ENCODE results near the gene HOGA1.

Gene HOGA1

DNA sequence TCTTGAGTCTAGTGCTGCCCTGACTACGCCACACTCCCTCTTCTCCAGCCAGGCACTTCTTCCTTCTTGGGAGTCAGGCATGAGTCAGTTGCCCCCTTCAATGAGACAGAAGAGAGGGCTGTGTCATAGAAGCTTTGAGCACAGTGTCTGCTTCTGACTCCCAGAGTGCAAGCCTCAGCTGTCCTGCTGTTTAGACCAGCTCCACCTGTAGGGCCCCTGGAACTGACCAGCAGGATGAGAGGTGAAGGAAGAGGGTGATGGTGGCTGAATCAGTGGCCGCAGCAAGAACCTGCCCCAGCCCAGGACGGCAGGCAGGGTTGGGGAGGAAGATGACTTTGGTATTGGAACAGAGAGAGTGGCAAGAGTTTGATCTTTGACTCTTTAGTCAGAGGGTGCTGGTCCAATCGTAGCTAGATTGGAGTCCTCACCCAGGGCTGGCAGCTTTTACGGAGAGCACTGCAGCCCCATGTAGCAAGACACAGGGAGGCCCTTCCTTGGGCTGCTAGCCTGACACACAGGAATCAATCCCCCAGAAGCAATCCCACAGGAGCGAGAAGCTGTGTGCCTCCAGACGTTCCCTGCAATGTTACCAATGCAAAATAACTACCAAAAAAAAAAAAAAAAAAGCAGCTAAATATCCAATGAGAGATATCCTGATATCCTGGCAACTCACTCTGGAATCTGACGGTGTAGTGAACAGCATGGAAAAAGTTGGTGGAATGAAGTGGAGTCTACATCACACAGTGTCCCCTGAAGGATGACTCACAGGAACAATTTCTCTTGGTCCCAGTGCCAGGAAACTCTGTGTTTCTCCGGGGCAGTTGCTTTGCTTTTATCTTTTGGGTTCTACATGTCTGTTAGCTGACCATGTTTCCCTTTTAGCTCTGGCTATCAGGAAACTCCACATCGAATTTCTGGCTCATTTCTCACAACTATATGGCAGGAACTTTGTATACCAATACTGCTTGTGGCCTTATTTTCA, 12.2 kb downstream of the HOGA1 start:
- TF ChIP-seq, protein P1, sequence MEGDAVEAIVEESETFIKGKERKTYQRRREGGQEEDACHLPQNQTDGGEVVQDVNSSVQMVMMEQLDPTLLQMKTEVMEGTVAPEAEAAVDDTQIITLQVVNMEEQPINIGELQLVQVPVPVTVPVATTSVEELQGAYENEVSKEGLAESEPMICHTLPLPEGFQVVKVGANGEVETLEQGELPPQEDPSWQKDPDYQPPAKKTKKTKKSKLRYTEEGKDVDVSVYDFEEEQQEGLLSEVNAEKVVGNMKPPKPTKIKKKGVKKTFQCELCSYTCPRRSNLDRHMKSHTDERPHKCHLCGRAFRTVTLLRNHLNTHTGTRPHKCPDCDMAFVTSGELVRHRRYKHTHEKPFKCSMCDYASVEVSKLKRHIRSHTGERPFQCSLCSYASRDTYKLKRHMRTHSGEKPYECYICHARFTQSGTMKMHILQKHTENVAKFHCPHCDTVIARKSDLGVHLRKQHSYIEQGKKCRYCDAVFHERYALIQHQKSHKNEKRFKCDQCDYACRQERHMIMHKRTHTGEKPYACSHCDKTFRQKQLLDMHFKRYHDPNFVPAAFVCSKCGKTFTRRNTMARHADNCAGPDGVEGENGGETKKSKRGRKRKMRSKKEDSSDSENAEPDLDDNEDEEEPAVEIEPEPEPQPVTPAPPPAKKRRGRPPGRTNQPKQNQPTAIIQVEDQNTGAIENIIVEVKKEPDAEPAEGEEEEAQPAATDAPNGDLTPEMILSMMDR (conservative IDR thresholded peaks at IDR 0.05; ENCODE audit: low read depth, low read length), result no peak
- peak; percentile 42 for DNase-seq (ENCODE audit: low read depth)
- no peak overlapping the region for H3K4me3 ChIP-seq (ENCODE audit: low read length)

DNA sequence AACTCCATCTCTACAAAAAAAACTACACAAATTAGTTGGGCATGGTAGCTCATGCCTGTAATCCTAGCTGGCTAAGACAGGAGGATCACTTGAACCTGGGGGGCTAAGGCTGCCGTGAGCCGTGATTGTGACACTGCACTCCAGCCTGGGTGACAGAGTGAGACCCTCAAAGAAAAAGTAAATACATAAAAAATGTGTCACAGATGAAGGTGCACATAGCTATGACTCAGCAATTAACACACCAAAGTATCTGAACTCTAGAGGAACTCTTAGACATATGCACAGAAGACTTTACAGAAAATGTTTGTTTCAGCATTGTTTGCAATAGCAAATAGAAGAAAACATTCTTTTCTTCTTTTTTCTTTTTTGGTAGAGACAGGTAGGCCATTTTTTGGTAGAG, 13.6 kb downstream of the HOGA1 start:
- DNase-seq (ENCODE audit: low read depth), result no peak
- no peak overlapping the region for H3K4me3 ChIP-seq (ENCODE audit: low read length)
- TF ChIP-seq, protein P1 (conservative IDR thresholded peaks at IDR 0.05; ENCODE audit: low read depth, low read length), result no peak

DNA sequence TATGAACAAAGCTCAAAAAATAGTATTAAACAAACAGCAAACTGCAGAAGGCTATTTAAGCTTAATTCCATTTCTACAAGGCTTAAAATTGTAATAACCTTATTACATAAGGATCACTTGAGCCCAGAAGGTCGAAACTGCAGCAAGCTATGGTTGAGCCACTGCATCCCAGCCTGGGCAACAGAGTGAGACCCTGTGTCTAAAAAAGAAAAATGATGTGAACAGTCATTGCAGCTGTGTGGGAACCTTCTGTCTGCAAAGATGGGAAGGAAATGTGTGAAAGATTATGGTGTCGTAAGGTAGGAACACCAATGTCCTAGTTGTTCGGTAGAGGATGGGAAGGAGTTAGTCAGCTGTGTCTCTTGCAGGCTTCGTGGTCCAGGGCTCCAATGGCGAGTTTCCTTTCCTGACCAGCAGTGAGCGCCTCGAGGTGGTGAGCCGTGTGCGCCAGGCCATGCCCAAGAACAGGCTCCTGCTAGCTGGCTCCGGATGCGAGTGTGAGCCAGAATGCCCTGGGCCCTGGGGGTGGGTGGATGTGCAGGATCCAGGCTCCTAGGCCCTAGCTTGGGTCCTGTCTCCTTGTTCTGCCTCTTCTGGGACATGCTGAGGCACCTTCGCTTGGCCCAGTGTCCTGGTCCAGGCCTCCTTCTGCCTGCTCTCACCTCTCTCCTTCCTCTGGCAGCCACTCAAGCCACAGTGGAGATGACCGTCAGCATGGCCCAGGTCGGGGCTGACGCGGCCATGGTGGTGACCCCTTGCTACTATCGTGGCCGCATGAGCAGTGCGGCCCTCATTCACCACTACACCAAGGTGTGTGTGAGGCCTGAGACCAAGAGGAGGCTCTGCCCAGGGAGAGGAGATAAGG, 14.4 kb downstream of the HOGA1 start:
- no peak for DNase-seq (ENCODE audit: low read depth)
- TF ChIP-seq, protein P1 (conservative IDR thresholded peaks at IDR 0.05; ENCODE audit: low read depth, low read length), result no peak
- H3K4me3 ChIP-seq (ENCODE audit: low read length), result no peak overlapping the region

DNA sequence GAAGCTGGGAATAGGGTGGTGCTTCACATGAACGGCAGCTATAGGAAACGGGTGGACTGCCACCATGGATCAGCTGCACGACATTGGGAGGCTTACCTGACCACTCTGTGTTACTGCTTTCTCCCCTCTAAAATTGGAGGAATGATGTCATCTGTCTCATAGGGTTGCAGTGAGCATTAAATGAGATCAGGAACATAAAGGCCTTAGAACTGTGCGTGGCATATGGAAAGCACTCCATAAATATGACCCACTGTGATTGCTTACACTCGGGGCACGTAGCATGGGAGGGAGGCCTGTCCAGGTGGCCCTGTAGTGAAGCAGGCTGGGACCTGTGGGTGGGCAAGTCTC, 15.1 kb downstream of the HOGA1 start:
- DNase-seq (ENCODE audit: low read depth), result no peak
- TF ChIP-seq, protein P1 (conservative IDR thresholded peaks at IDR 0.05; ENCODE audit: low read depth, low read length), result no peak
- H3K4me3 ChIP-seq (ENCODE audit: low read length), result no peak overlapping the region

DNA sequence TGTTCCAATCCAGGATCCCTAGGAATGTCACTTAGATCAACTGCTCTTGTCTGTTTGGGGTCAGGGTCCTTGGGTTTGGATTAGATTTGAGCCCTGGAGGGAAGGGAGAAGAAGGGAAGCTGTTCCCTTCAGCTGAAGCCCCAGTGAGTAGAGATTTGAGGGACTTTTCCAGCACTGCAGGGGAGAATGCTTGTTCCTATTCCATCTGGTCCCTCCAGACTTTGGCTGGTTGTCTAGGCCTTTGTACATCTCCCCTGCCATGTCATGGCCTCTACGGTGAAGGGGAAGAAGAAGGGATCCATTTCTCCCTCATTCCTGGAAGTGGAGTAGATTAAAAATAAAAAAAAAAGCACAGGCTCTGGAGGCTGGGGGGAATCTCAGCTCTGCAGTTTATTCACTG, 16.4 kb downstream of the HOGA1 start:
- DNase-seq (ENCODE audit: low read depth), result no peak

DNA sequence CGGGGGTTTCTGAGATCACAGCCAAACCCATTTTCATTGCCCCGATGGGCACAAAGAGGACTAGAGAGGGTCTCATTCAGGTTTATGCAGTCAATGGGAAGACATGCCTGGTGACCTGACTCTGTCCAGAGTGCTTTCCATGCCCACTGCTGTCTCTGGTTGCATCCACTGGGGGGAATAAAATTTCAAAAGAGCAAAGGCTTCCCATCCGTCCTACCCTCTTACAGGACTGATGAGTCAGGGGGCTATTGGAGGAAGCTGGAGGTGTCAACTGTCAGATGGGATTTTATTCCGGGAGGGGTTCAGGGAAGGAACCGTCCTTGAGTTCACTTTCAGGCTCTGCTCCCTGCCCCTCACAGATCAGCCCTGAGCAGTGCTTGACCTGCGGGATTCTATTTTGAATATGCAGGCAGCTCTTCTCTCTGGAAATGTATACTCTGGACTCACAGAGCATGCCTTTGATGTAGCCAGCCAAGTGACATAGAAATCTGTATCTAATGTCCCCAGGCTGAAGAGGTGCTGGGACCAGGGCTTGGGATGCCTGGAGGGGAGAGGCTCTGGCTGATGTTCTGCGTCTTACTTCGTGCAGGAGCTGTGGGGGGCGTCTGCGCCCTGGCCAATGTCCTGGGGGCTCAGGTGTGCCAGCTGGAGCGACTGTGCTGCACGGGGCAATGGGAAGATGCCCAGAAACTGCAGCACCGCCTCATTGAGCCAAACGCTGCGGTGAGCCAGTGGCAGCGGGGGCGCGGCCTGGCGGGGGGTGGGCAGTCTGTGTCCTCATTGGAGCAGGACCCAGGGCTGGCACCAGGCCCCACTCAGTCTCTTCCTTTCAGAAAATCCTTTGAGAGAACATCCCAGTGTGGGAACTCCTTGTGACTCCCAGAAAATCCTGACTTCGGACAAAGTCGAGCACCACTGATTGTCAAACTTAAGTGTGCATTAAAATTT, 17.4 kb downstream of the HOGA1 start:
- no peak for DNase-seq (ENCODE audit: low read depth)
- H3K4me3 ChIP-seq (ENCODE audit: low read length), result no peak overlapping the region
- TF ChIP-seq, protein P1 (conservative IDR thresholded peaks at IDR 0.05; ENCODE audit: low read depth, low read length), result no peak

More for the DNA sequence above, 16.4 kb downstream of the HOGA1 start:
- H3K4me3 ChIP-seq (ENCODE audit: low read length), result no peak overlapping the region
- TF ChIP-seq, protein P1 (conservative IDR thresholded peaks at IDR 0.05; ENCODE audit: low read depth, low read length), result no peak

Measured in retinal pigment epithelial cell (primary cell).